Measurements from ENCODE around the gene MDM1.

The MDM1 gene

GRCh38 chr12:68331869-68332727 lies at the start of gene MDM1:
Gene MDM1, minus strand, starts transcription at chr12:68332362. Its CDS starts 117 bp downstream, at chr12:68332245.
- Histone ChIP-seq H3K4me3 (ENCODE audit: low read depth in 1 of 2, low read length in 2 of 2) (peak within 1 kb of the TSS; percentile 73 to 77), H3K36me3 (ENCODE audit: insufficient read depth, low read length) (peaks cover 15% of the 10 kb centered on the region), H3K9me3 (ENCODE audit: low read length) (no peaks in the 10 kb centered on the region), H3K27ac (ENCODE audit: low read depth, low read length) (peak within 1 kb of the TSS; percentile 79), H3K27me3 (ENCODE audit: control insufficient read depth in 1 of 2, insufficient read depth in 2 of 2, low read length in 2 of 2) (no peaks in the 10 kb centered on the region), H3K4me1 (ENCODE audit: insufficient read depth, low read length) (peaks cover 58% of the 10 kb centered on the region), H3K9ac (ENCODE audit: low read length) (peak within 1 kb of the TSS; percentile 16)

GRCh38 chr12:68381476-68382219 lies 49.5 kb upstream of the MDM1 start:
- H3K4me3 ChIP-seq (ENCODE audit: low read depth in 1 of 2, low read length in 2 of 2), result no peak overlapping the region
- no peaks in the 10 kb centered on the region for H3K36me3 ChIP-seq (ENCODE audit: insufficient read depth, low read length)
- no peaks in the 10 kb centered on the region for H3K27me3 ChIP-seq (ENCODE audit: control insufficient read depth in 1 of 2, insufficient read depth in 2 of 2, low read length in 2 of 2)
- H3K9me3 ChIP-seq (ENCODE audit: low read length), result no peaks in the 10 kb centered on the region
- no peak overlapping the region for H3K9ac ChIP-seq (ENCODE audit: low read length)
- H3K27ac ChIP-seq (ENCODE audit: low read depth, low read length), result no peak overlapping the region
- peaks cover 16% of the 10 kb centered on the region for H3K4me1 ChIP-seq (ENCODE audit: insufficient read depth, low read length)

- H3K27me3 ChIP-seq (ENCODE audit: control insufficient read depth in 1 of 2, insufficient read depth in 2 of 2, low read length in 2 of 2), result no peaks in the 10 kb centered on the region
- no peaks in the 10 kb centered on the region for H3K9me3 ChIP-seq (ENCODE audit: low read length)
- H3K27ac ChIP-seq (ENCODE audit: low read depth, low read length), result no peak overlapping the region
- H3K36me3 ChIP-seq (ENCODE audit: insufficient read depth, low read length), result no peaks in the 10 kb centered on the region
- no peak overlapping the region for H3K9ac ChIP-seq (ENCODE audit: low read length)
- H3K4me3 ChIP-seq (ENCODE audit: low read depth in 1 of 2, low read length in 2 of 2), result peak overlapping the region in 1 of 2 donors; percentile 16
- peaks cover 16% of the 10 kb centered on the region for H3K4me1 ChIP-seq (ENCODE audit: insufficient read depth, low read length)
Measured at GRCh38 chr12:68378872-68379606, 46.9 kb upstream of the MDM1 start.

- Histone ChIP-seq H3K27me3 (ENCODE audit: control insufficient read depth in 1 of 2, insufficient read depth in 2 of 2, low read length in 2 of 2) (no peaks in the 10 kb centered on the region), H3K27ac (ENCODE audit: low read depth, low read length) (no peak overlapping the region), H3K9me3 (ENCODE audit: low read length) (no peaks in the 10 kb centered on the region), H3K9ac (ENCODE audit: low read length) (no peak overlapping the region), H3K4me1 (ENCODE audit: insufficient read depth, low read length) (peaks cover 16% of the 10 kb centered on the region), H3K36me3 (ENCODE audit: insufficient read depth, low read length) (no peaks in the 10 kb centered on the region), H3K4me3 (ENCODE audit: low read depth in 1 of 2, low read length in 2 of 2) (no peak overlapping the region)
Measured at GRCh38 chr12:68377881-68378280, 45.7 kb upstream of the MDM1 start.

- Histone ChIP-seq H3K9me3 (ENCODE audit: low read length) (no peaks in the 10 kb centered on the region), H3K4me3 (ENCODE audit: low read depth in 1 of 2, low read length in 2 of 2) (no peak overlapping the region), H3K4me1 (ENCODE audit: insufficient read depth, low read length) (peaks cover 16% of the 10 kb centered on the region), H3K9ac (ENCODE audit: low read length) (no peak overlapping the region), H3K27ac (ENCODE audit: low read depth, low read length) (no peak overlapping the region), H3K36me3 (ENCODE audit: insufficient read depth, low read length) (no peaks in the 10 kb centered on the region), H3K27me3 (ENCODE audit: control insufficient read depth in 1 of 2, insufficient read depth in 2 of 2, low read length in 2 of 2) (no peaks in the 10 kb centered on the region)
Measured at GRCh38 chr12:68376901-68377300, 44.7 kb upstream of the MDM1 start.

GRCh38 chr12:68375756-68376695 lies 43.9 kb upstream of the MDM1 start:
- Histone ChIP-seq H3K27me3 (ENCODE audit: control insufficient read depth in 1 of 2, insufficient read depth in 2 of 2, low read length in 2 of 2) (no peaks in the 10 kb centered on the region), H3K36me3 (ENCODE audit: insufficient read depth, low read length) (no peaks in the 10 kb centered on the region), H3K9me3 (ENCODE audit: low read length) (no peaks in the 10 kb centered on the region), H3K9ac (ENCODE audit: low read length) (no peak overlapping the region), H3K4me1 (ENCODE audit: insufficient read depth, low read length) (peaks cover 16% of the 10 kb centered on the region), H3K4me3 (ENCODE audit: low read depth in 1 of 2, low read length in 2 of 2) (no peak overlapping the region), H3K27ac (ENCODE audit: low read depth, low read length) (no peak overlapping the region)

DNA sequence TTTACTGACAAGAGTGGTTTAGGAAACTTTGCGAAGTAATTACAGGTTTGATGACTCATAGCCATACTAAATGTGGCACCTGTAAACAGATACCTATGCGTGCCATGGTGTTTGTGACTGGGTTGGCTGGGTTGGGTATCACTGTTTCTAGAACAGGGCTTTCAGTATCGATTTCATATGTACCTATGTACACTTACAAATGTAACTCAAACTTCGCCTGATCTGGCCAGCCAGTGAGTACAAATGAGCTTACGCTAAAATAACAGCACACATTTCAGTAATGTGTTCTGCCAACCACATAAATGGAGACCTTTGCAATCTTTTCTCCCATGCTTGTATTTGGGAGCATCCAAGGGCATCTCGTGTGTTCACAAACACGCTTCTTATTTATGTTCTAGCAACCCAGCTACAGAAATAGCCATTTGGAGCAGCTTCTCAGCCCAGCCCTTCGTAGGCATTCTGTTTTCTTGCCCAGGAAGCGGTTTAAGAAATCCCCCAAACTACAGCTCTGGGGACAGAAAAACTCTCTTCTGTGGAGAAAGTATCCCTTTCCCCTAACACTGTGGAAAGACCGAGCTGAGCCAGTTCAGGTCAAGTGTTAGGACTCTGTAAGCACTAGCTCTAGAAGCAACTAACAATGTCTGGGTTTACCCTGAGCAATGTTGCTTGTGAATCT lies 42.3 kb upstream of the MDM1 start:
- Histone ChIP-seq H3K27me3 (ENCODE audit: control insufficient read depth in 1 of 2, insufficient read depth in 2 of 2, low read length in 2 of 2) (no peaks in the 10 kb centered on the region), H3K9ac (ENCODE audit: low read length) (no peak overlapping the region), H3K27ac (ENCODE audit: low read depth, low read length) (no peak overlapping the region), H3K4me1 (ENCODE audit: insufficient read depth, low read length) (peaks cover 12% of the 10 kb centered on the region), H3K36me3 (ENCODE audit: insufficient read depth, low read length) (no peaks in the 10 kb centered on the region), H3K4me3 (ENCODE audit: low read depth in 1 of 2, low read length in 2 of 2) (no peak overlapping the region), H3K9me3 (ENCODE audit: low read length) (no peaks in the 10 kb centered on the region)

DNA sequence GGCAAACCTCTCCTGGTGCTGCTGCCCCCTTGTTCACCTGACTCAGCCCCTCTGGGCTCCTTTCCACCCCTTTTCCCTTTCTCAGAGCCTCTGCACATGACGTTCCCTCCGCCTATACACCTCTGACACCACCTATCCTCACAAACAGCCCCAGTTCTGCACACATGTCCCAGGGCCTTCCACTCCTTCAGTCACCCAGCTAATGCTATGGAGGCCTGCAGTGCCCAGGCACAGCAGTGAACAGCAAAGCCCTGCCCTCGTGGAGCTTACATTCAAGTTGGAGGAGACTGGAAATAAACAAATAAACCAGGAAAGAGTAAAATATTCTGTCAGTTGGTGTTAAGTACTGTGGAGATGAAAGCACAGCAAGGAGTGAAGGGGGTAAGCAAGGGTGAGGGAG lies 38.5 kb upstream of the MDM1 start:
- no peak overlapping the region for H3K27ac ChIP-seq (ENCODE audit: low read depth, low read length)
- H3K4me3 ChIP-seq (ENCODE audit: low read depth in 1 of 2, low read length in 2 of 2), result no peak overlapping the region
- no peak overlapping the region for H3K9ac ChIP-seq (ENCODE audit: low read length)
- no peaks in the 10 kb centered on the region for H3K4me1 ChIP-seq (ENCODE audit: insufficient read depth, low read length)
- no peaks in the 10 kb centered on the region for H3K27me3 ChIP-seq (ENCODE audit: control insufficient read depth in 1 of 2, insufficient read depth in 2 of 2, low read length in 2 of 2)
- H3K36me3 ChIP-seq (ENCODE audit: insufficient read depth, low read length), result no peaks in the 10 kb centered on the region
- H3K9me3 ChIP-seq (ENCODE audit: low read length), result no peaks in the 10 kb centered on the region

DNA sequence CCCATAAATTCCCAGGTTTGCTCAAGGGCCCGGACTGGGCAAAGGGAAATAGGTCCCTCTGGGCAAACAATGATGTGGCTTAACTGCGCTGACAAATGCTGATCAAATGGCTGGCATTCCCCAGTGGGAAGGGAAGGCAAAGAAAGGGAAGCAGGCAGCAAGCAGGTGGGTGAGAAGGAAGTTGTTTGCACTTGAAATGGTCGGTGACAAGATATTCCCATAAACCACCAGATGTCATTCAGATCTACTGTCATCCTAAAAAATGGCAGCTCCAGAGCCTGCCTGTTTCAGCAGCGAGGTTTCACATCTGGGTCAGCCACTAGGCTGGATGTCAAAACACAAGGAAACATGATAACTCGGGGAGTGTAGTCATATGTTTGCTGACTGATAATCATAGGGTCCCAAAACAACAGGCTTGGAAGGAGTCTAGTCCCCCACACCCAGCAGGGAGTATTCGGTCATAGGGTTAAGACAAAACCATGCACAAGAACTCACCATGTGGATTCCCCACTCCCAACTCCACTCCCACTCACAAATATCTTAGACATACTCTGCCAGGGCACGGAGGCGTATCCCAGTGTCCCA lies 37.9 kb upstream of the MDM1 start:
- Histone ChIP-seq H3K27me3 (ENCODE audit: control insufficient read depth in 1 of 2, insufficient read depth in 2 of 2, low read length in 2 of 2) (no peaks in the 10 kb centered on the region), H3K4me1 (ENCODE audit: insufficient read depth, low read length) (peaks cover 4% of the 10 kb centered on the region), H3K9ac (ENCODE audit: low read length) (no peak overlapping the region), H3K36me3 (ENCODE audit: insufficient read depth, low read length) (no peaks in the 10 kb centered on the region), H3K27ac (ENCODE audit: low read depth, low read length) (no peak overlapping the region), H3K4me3 (ENCODE audit: low read depth in 1 of 2, low read length in 2 of 2) (no peak overlapping the region), H3K9me3 (ENCODE audit: low read length) (no peaks in the 10 kb centered on the region)

DNA sequence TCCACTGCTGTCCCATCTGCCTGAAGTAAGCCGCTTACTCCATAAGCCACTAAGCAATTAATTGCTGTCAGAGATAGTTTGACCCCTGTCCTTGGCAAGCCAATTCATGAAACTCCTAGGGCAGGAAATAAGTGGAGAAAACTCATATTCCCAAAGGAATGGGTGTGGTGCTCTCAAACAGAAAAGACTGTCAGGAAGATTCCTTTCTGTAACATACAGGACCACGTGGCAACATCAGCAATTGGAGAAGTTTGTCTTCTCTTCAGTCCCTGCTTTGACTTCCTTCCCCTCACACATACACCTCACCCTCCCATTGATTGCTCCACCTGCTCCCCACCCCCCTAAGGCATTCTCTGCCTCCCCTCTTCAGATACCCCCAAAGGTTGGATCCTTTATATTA lies 36.2 kb upstream of the MDM1 start:
- Histone ChIP-seq H3K4me1 (ENCODE audit: insufficient read depth, low read length) (peaks cover 11% of the 10 kb centered on the region), H3K27me3 (ENCODE audit: control insufficient read depth in 1 of 2, insufficient read depth in 2 of 2, low read length in 2 of 2) (no peaks in the 10 kb centered on the region), H3K36me3 (ENCODE audit: insufficient read depth, low read length) (no peaks in the 10 kb centered on the region), H3K27ac (ENCODE audit: low read depth, low read length) (no peak overlapping the region), H3K4me3 (ENCODE audit: low read depth in 1 of 2, low read length in 2 of 2) (no peak overlapping the region), H3K9me3 (ENCODE audit: low read length) (no peaks in the 10 kb centered on the region), H3K9ac (ENCODE audit: low read length) (no peak overlapping the region)

Data from muscle layer of colon (tissue), 2 donors.